Neural cell (in vitro differentiated cells): Measurements from ENCODE around the gene ADCY5. TPM values are rescaled to one million over a fixed set of nuclear protein-coding genes. Genes with fewer than 3 reads are reported as not detected.

Experiments used
- H2AFZ ChIP-seq: fragments of 200-600, 300-800 bp; sonication (generic), shearing (Covaris generic); 2 replicates; pipeline ENCODE4 v1.6.0; 2014; ENCODE audit warnings: low read depth, mild to moderate bottlenecking, antibody characterized with exemption, low read length, moderate library complexity
- H3F3A ChIP-seq: fragments of 200-600 bp; shearing (Covaris generic); 2 replicates; pipeline ENCODE4 v1.6.1; 2016; ENCODE audit warnings: mild to moderate bottlenecking, moderate library complexity, mixed read lengths, antibody characterized with exemption, low read length; ENCODE audit not compliant: insufficient read depth, poor library complexity, severe bottlenecking
- H3K27ac ChIP-seq: fragments of 200-600, 300-800 bp; sonication (generic), shearing (Covaris generic); 2 replicates; pipeline ENCODE4 v1.5.1; 2014; ENCODE audit warnings: mild to moderate bottlenecking, low read length, moderate library complexity
- H3K27me3 ChIP-seq: fragments of 300-800, 200-600 bp; sonication (generic), shearing (Covaris generic); 2 replicates; pipeline ENCODE4 v1.6.0; 2014; ENCODE audit warnings: mild to moderate bottlenecking, low read depth, low read length, moderate library complexity; ENCODE audit not compliant: insufficient read depth
- H3K36me3 ChIP-seq: fragments of 300-800, 200-600 bp; sonication (generic), shearing (Covaris generic); 2 replicates; pipeline ENCODE4 v1.5.1; 2014; ENCODE audit warnings: mild to moderate bottlenecking, antibody characterized with exemption, low read length, moderate library complexity; ENCODE audit not compliant: insufficient read depth
- H3K4me2 ChIP-seq: fragments of 300-800, 200-600 bp; sonication (generic), shearing (Covaris generic); 2 replicates; pipeline ENCODE4 v1.6.0; 2014; ENCODE audit warnings: mild to moderate bottlenecking, low read length
- H3K4me3 ChIP-seq: fragments of 300-800, 200-600 bp; sonication (generic), shearing (Covaris generic); 2 replicates; pipeline ENCODE4 v1.5.1; 2014; ENCODE audit warnings: mild to moderate bottlenecking, low read length, moderate library complexity
- H3K79me2 ChIP-seq: fragments of 200-600 bp; shearing (Covaris generic); replicated peaks from 2 replicates; pipeline ENCODE4 v1.6.0; 2014; ENCODE audit warnings: mild to moderate bottlenecking, low read length, moderate library complexity; ENCODE audit not compliant: insufficient read depth
- H3K9ac ChIP-seq: fragments of 300-800, 200-600 bp; sonication (generic), shearing (Covaris generic); 2 replicates; pipeline ENCODE4 v1.6.1; 2016; ENCODE audit warnings: mild to moderate bottlenecking, low read length, mixed read lengths
- H3K9me2 ChIP-seq: fragments of 200-600 bp; shearing (Covaris generic); 2 replicates; pipeline ENCODE4 v1.6.1; 2016; ENCODE audit warnings: mild to moderate bottlenecking, low read length, mixed read lengths; ENCODE audit not compliant: insufficient read depth
- H3K9me3 ChIP-seq: fragments of 200-600, 300-800 bp; sonication (generic), shearing (Covaris generic); 2 replicates; pipeline ENCODE4 v1.6.1; 2016; ENCODE audit warnings: mild to moderate bottlenecking, mixed run types, low read length, moderate library complexity, mixed read lengths
- H4K20me1 ChIP-seq: fragments of 200-600 bp; shearing (Covaris generic); 2 replicates; pipeline ENCODE4 v1.6.1; 2016; ENCODE audit warnings: mild to moderate bottlenecking, mixed run types; ENCODE audit not compliant: insufficient read depth
- EZH2 ChIP-seq: fragments of 200-600, 300-800 bp; shearing (Covaris generic), sonication (generic); IDR thresholded peaks from 2 replicates; pipeline ENCODE4 v1.6.1; 2014; ENCODE audit warnings: antibody characterized with exemption, low read length, borderline replicate concordance, mild to moderate bottlenecking; ENCODE audit not compliant: insufficient read depth, poor library complexity, severe bottlenecking
- MXI1 ChIP-seq: fragments of 450-650 bp; conservative IDR thresholded peaks from 2 replicates; pipeline ENCODE4 v1.6.1; 2014; ENCODE audit warnings: antibody characterized with exemption, mild to moderate bottlenecking; ENCODE audit not compliant: poor library complexity, severe bottlenecking
- POLR2AphosphoS5 ChIP-seq: IDR thresholded peaks from 2 replicates; pipeline ENCODE4 v1.6.1; 2012
- RAD21 ChIP-seq: fragments of 450-650 bp; conservative IDR thresholded peaks from 2 replicates; pipeline ENCODE4 v1.6.1; 2014; ENCODE audit warnings: antibody characterized with exemption, mild to moderate bottlenecking, moderate library complexity
- REST ChIP-seq: IDR thresholded peaks from 2 replicates; pipeline ENCODE4 v1.6.1; 2012; ENCODE audit warnings: borderline replicate concordance
- SMC3 ChIP-seq: fragments of 450-650 bp; conservative IDR thresholded peaks from 2 replicates; pipeline ENCODE4 v1.6.1; 2014; ENCODE audit warnings: antibody characterized with exemption, mild to moderate bottlenecking, moderate library complexity; ENCODE audit not compliant: poor library complexity
- TAF1 ChIP-seq: IDR thresholded peaks from 2 replicates; pipeline ENCODE4 v1.6.1; 2012; ENCODE audit warnings: low read depth
- polyA plus RNA-seq: library from polyadenylated mRNA; depleted of rRNA; stranded (reverse); fragments of >200 nt; gene quantifications from 2 replicates; pipeline ENCODE4 v1.2.3, GENCODE V29; 2014

The ADCY5 gene
- polyA plus RNA-seq, 1 donor from 2014 or later = 7.7 TPM

GRCh38 chr3:123464211-123464610 is 15.3 kb upstream of the ADCY5 start:
- Histone ChIP-seq H3F3A (no peaks in the 10 kb centered on the region), H2AFZ (no peak overlapping the region), H3K9ac (no peak overlapping the region), H3K9me3 (no peaks in the 10 kb centered on the region), H3K79me2 (no peaks in the 10 kb centered on the region), H4K20me1 (no peaks in the 10 kb centered on the region), H3K4me2 (no peak overlapping the region), H3K27ac (no peak overlapping the region), H3K36me3 (no peaks in the 10 kb centered on the region), H3K27me3 (no peaks in the 10 kb centered on the region), H3K4me3 (no peak overlapping the region), H3K9me2 (no peaks in the 10 kb centered on the region)
- TF ChIP-seq TAF1 = no peak
- TF ChIP-seq MXI1 = no peak
- no peak for TF ChIP-seq SMC3
- no peak for TF ChIP-seq POLR2AphosphoS5
- TF ChIP-seq REST = no peak
- no peak for TF ChIP-seq EZH2
- no peak for TF ChIP-seq RAD21

- Histone ChIP-seq H3K27ac (no peak overlapping the region), H3K79me2 (no peaks in the 10 kb centered on the region), H2AFZ (no peak overlapping the region), H3K27me3 (no peaks in the 10 kb centered on the region), H3F3A (no peaks in the 10 kb centered on the region), H3K9me3 (no peaks in the 10 kb centered on the region), H3K4me3 (no peak overlapping the region), H4K20me1 (no peaks in the 10 kb centered on the region), H3K9me2 (no peaks in the 10 kb centered on the region), H3K9ac (no peak overlapping the region), H3K4me2 (no peak overlapping the region), H3K36me3 (no peaks in the 10 kb centered on the region)
- TF ChIP-seq REST (no peak), EZH2 (no peak), MXI1 (no peak)
These were observed 11.0 kb upstream of the ADCY5 start for GRCh38 chr3:123459862-123460261.
